Trophoblast cell (in vitro differentiated cells and primary cell): ENCODE results near the gene DUSP7.

ENCODE experiments used
- DNase-seq, 2 donors: peaks; one replicate each; pipeline ENCODE4 v3.0.0-alpha.2; 2016
- H2AFZ ChIP-seq: 2 replicates; pipeline ENCODE4 v1.6.1; 2013; ENCODE audit warnings: low read length, moderate library complexity, mild to moderate bottlenecking; ENCODE audit not compliant: insufficient read depth, poor library complexity
- H2AK5ac ChIP-seq: 2 replicates; pipeline ENCODE4 v1.6.1; 2013; ENCODE audit warnings: mild to moderate bottlenecking, low read length
- H2BK120ac ChIP-seq: 2 replicates; pipeline ENCODE4 v1.6.1; 2013; ENCODE audit warnings: low read length, mild to moderate bottlenecking, moderate library complexity; ENCODE audit not compliant: insufficient read depth, poor library complexity
- H2BK12ac ChIP-seq: 2 replicates; pipeline ENCODE4 v1.6.1; 2013; ENCODE audit warnings: mild to moderate bottlenecking, low read length, moderate library complexity
- H2BK5ac ChIP-seq: 2 replicates; pipeline ENCODE4 v1.6.1; 2013; ENCODE audit warnings: low read length, low read depth, moderate library complexity, mild to moderate bottlenecking; ENCODE audit not compliant: poor library complexity
- H3K14ac ChIP-seq: 2 replicates; pipeline ENCODE4 v1.6.1; 2013; ENCODE audit warnings: mild to moderate bottlenecking, low read length
- H3K18ac ChIP-seq: 2 replicates; pipeline ENCODE4 v1.6.1; 2013; ENCODE audit warnings: mild to moderate bottlenecking, low read length
- H3K23ac ChIP-seq: 2 replicates; pipeline ENCODE4 v1.6.1; 2013; ENCODE audit warnings: low read length
- H3K27ac ChIP-seq: 2 replicates; pipeline ENCODE4 v1.5.1; 2013; ENCODE audit warnings: low read depth, mild to moderate bottlenecking, inconsistent platforms, low read length, moderate library complexity
- H3K27me3 ChIP-seq: 2 replicates; pipeline ENCODE4 v1.6.1; 2013; ENCODE audit warnings: inconsistent platforms, mild to moderate bottlenecking, low read length, moderate library complexity; ENCODE audit not compliant: insufficient read depth
- H3K36me3 ChIP-seq, 2 experiments: 1 replicate in 1 of 2; 2 replicates in 1 of 2; pipeline ENCODE4 v1.6.1; 2013; ENCODE audit warnings: low read length in 2 of 2, mild to moderate bottlenecking in 2 of 2, moderate library complexity in 1 of 2; ENCODE audit not compliant: insufficient read depth in 2 of 2, control insufficient read depth in 1 of 2
- H3K4ac ChIP-seq: 2 replicates; pipeline ENCODE4 v1.6.1; 2013; ENCODE audit warnings: low read depth, mild to moderate bottlenecking, low read length, moderate library complexity
- H3K4me1 ChIP-seq, 2 experiments: 1 replicate in 1 of 2; 2 replicates in 1 of 2; pipeline ENCODE4 v1.6.1; 2013; ENCODE audit warnings: low read length in 2 of 2, mild to moderate bottlenecking in 2 of 2, moderate library complexity in 1 of 2; ENCODE audit not compliant: insufficient read depth in 2 of 2, control insufficient read depth in 1 of 2
- H3K4me2 ChIP-seq: 2 replicates; pipeline ENCODE4 v1.6.1; 2013; ENCODE audit warnings: inconsistent platforms, mild to moderate bottlenecking, low read length, moderate library complexity
- H3K4me3 ChIP-seq: 2 replicates; pipeline ENCODE4 v1.5.1; 2013; ENCODE audit warnings: mild to moderate bottlenecking, low read depth, low read length, inconsistent platforms
- H3K79me1 ChIP-seq: one replicate; pipeline ENCODE4 v1.6.1; 2013; ENCODE audit warnings: low read length
- H3K79me2 ChIP-seq: 2 replicates; pipeline ENCODE4 v1.6.1; 2013; ENCODE audit warnings: low read length, mild to moderate bottlenecking; ENCODE audit not compliant: control insufficient read depth, insufficient read depth, poor library complexity
- H3K9ac ChIP-seq: 2 replicates; pipeline ENCODE4 v1.6.1; 2013; ENCODE audit warnings: mild to moderate bottlenecking, low read length
- H3K9me3 ChIP-seq: 2 replicates; pipeline ENCODE4 v1.6.1; 2013; ENCODE audit warnings: low read depth, mild to moderate bottlenecking, control low read depth, inconsistent platforms, low read length; ENCODE audit not compliant: insufficient read depth
- H4K12ac ChIP-seq: 2 replicates; pipeline ENCODE4 v1.6.1; 2013; ENCODE audit warnings: low read depth, mild to moderate bottlenecking, low read length, moderate library complexity
- H4K8ac ChIP-seq: 2 replicates; pipeline ENCODE4 v1.6.1; 2013; ENCODE audit warnings: low read depth, mild to moderate bottlenecking, low read length, moderate library complexity
- H4K91ac ChIP-seq: one replicate; pipeline ENCODE4 v1.6.1; 2013; ENCODE audit warnings: low read depth, mild to moderate bottlenecking, low read length, moderate library complexity
- WGBS: extraction: QIAGEN DNeasy Blood & Tissue Kit; methylation state at CpG from one replicate; pipeline ENCODE4 v1.1.7; 2013; ENCODE audit warnings: missing lambda C conversion rate; ENCODE audit not compliant: insufficient read length, insufficient coverage; ENCODE audit errors: extremely low coverage; 5-methylcytosine and 5-hydroxymethylcytosine counted together

DUSP7 gene

GRCh38 chr3:52005571-52005986 lies 50.8 kb downstream of the DUSP7 start:
- Histone ChIP-seq H3K79me2 (no peaks in the 10 kb centered on the region), H3K36me3 (no peaks in the 10 kb centered on the region), H3K9ac (no peak overlapping the region), H2AFZ (peak overlapping the region; percentile 20), H2AK5ac (no peak overlapping the region), H3K4me3 (no peak overlapping the region), H2BK120ac (no peak overlapping the region), H4K91ac (no peak overlapping the region), H3K18ac (no peak overlapping the region), H3K27ac (no peak overlapping the region), H3K4ac (no peak overlapping the region), H3K14ac (no peak overlapping the region), H2BK12ac (peak overlapping the region; percentile 35), H3K4me2 (peak overlapping the region; percentile 13), H3K4me1 (peaks cover 7 to 10% of the 10 kb centered on the region in 2 experiments), H4K8ac (no peak overlapping the region), H3K27me3 (no peaks in the 10 kb centered on the region), H2BK5ac (no peak overlapping the region), H3K9me3 (no peaks in the 10 kb centered on the region), H4K12ac (no peak overlapping the region), H3K79me1 (no peaks in the 10 kb centered on the region), H3K23ac (no peak overlapping the region)
- WGBS, result no CpG with 5 or more reads among the region's 15 CpGs
- no peak for DNase-seq

- no peak overlapping the region for H2BK12ac ChIP-seq
- no peak overlapping the region for H3K4ac ChIP-seq
- H2AK5ac ChIP-seq, result no peak overlapping the region
- peaks cover 7 to 10% of the 10 kb centered on the region in 2 experiments for H3K4me1 ChIP-seq
- no peak overlapping the region for H3K23ac ChIP-seq
- H3K27me3 ChIP-seq, result no peaks in the 10 kb centered on the region
- H4K12ac ChIP-seq, result no peak overlapping the region
- H3K9ac ChIP-seq, result no peak overlapping the region
- no peak overlapping the region for H3K14ac ChIP-seq
- no peak overlapping the region for H2AFZ ChIP-seq
- no peak for DNase-seq
- no CpG with 5 or more reads among the region's 4 CpGs for WGBS
- H2BK5ac ChIP-seq, result no peak overlapping the region
- no peak overlapping the region for H3K18ac ChIP-seq
- H3K9me3 ChIP-seq, result no peaks in the 10 kb centered on the region
- H3K79me2 ChIP-seq, result no peaks in the 10 kb centered on the region
- H4K91ac ChIP-seq, result no peak overlapping the region
- H3K27ac ChIP-seq, result no peak overlapping the region
- no peaks in the 10 kb centered on the region for H3K36me3 ChIP-seq
- H4K8ac ChIP-seq, result no peak overlapping the region
- no peak overlapping the region for H3K4me3 ChIP-seq
- no peak overlapping the region for H3K4me2 ChIP-seq
- H3K79me1 ChIP-seq, result no peaks in the 10 kb centered on the region
- H2BK120ac ChIP-seq, result no peak overlapping the region
Measured at GRCh38 chr3:52004906-52005395, 51.4 kb downstream of the DUSP7 start.

- DNase-seq, result no peak
- WGBS, result no CpG with 5 or more reads among the region's 16 CpGs
- H4K91ac ChIP-seq, result no peak overlapping the region
Measured at GRCh38 chr3:52004163-52004787, 52.1 kb downstream of the DUSP7 start.

GRCh38 chr3:52002748-52003147 lies 53.6 kb downstream of the DUSP7 start:
- Histone ChIP-seq H3K79me2 (no peaks in the 10 kb centered on the region), H3K27ac (no peak overlapping the region), H4K91ac (no peak overlapping the region), H2AFZ (no peak overlapping the region), H3K4me3 (no peak overlapping the region), H4K8ac (no peak overlapping the region), H2BK12ac (no peak overlapping the region), H2AK5ac (no peak overlapping the region), H3K4me1 (peaks cover 10% of the 10 kb centered on the region in 2 experiments), H2BK5ac (no peak overlapping the region), H3K4me2 (no peak overlapping the region), H2BK120ac (no peak overlapping the region), H3K36me3 (no peaks in the 10 kb centered on the region), H3K4ac (no peak overlapping the region), H4K12ac (no peak overlapping the region), H3K27me3 (no peaks in the 10 kb centered on the region), H3K79me1 (no peaks in the 10 kb centered on the region), H3K23ac (no peak overlapping the region), H3K14ac (no peak overlapping the region), H3K18ac (no peak overlapping the region), H3K9me3 (no peaks in the 10 kb centered on the region), H3K9ac (no peak overlapping the region)
- DNase-seq, result no peak
- no CpG with 5 or more reads among the region's 6 CpGs for WGBS

More at GRCh38 chr3:52004163-52004787, 52.1 kb downstream of the DUSP7 start:
- Histone ChIP-seq H2AFZ (peak overlapping the region; percentile 5), H2BK12ac (no peak overlapping the region), H4K8ac (no peak overlapping the region), H3K18ac (no peak overlapping the region), H2BK5ac (no peak overlapping the region), H3K4me1 (peaks cover 7 to 10% of the 10 kb centered on the region in 2 experiments), H3K79me2 (no peaks in the 10 kb centered on the region), H3K23ac (no peak overlapping the region), H3K79me1 (no peaks in the 10 kb centered on the region), H4K12ac (no peak overlapping the region), H3K36me3 (no peaks in the 10 kb centered on the region), H3K9ac (no peak overlapping the region), H3K9me3 (no peaks in the 10 kb centered on the region), H3K4me3 (no peak overlapping the region), H2BK120ac (no peak overlapping the region), H2AK5ac (no peak overlapping the region), H3K14ac (no peak overlapping the region), H3K4ac (no peak overlapping the region), H3K27me3 (no peaks in the 10 kb centered on the region), H3K4me2 (no peak overlapping the region), H3K27ac (no peak overlapping the region)
